Fibroblast of lung (primary cell): ENCODE results near the gene ANKRD28. TPM values are rescaled to one million over a fixed set of nuclear protein-coding genes. Genes with fewer than 3 reads are reported as not detected.

Experiments used
- DNase-seq, 2 donors: peaks; one replicate each; pipeline versions ENCODE4 v3.0.0 to v3.0.0-alpha.2; 2010; ENCODE audit warnings: low read depth in 2 of 2
- H2AFZ ChIP-seq: 2 replicates; pipeline ENCODE4 v1.5.1; 2012; ENCODE audit warnings: low read length, control low read depth, inconsistent platforms
- H3K27ac ChIP-seq: 2 replicates; pipeline ENCODE4 v1.5.1; 2011; ENCODE audit warnings: low read length, control low read depth; ENCODE audit not compliant: insufficient read depth
- H3K27me3 ChIP-seq: 2 replicates; pipeline ENCODE4 v1.5.1; 2011; ENCODE audit warnings: mild to moderate bottlenecking, low read length; ENCODE audit not compliant: control insufficient read depth, insufficient read depth
- H3K36me3 ChIP-seq: 2 replicates; pipeline ENCODE4 v1.5.1; 2011; ENCODE audit warnings: low read length; ENCODE audit not compliant: control insufficient read depth, insufficient read depth
- H3K4me1 ChIP-seq: 2 replicates; pipeline ENCODE4 v1.5.1; 2011; ENCODE audit warnings: low read length; ENCODE audit not compliant: control insufficient read depth, insufficient read depth; ENCODE audit errors: extremely low read depth
- H3K4me2 ChIP-seq: 2 replicates; pipeline ENCODE4 v1.5.1; 2011; ENCODE audit warnings: low read length, control low read depth; ENCODE audit not compliant: insufficient read depth; ENCODE audit errors: extremely low read depth
- H3K4me3 ChIP-seq, 4 experiments: fragments of 200-600 bp in 1 of 4; sonication (generic) in 1 of 4; replicated peaks in 1 of 4; 2 replicates each; pipeline ENCODE4 v1.5.1; 2011 to 2016; ENCODE audit warnings: low read length in 4 of 4, low read depth in 3 of 4, mild to moderate bottlenecking in 3 of 4, control low read depth in 2 of 4, inconsistent platforms in 1 of 4, mixed read lengths in 1 of 4; ENCODE audit not compliant: insufficient read depth in 1 of 4; ENCODE audit errors: control extremely low read depth in 1 of 4
- H3K79me2 ChIP-seq: 2 replicates; pipeline ENCODE4 v1.5.1; 2012; ENCODE audit warnings: mild to moderate bottlenecking, low read length, inconsistent platforms; ENCODE audit not compliant: control insufficient read depth, insufficient read depth
- H3K9ac ChIP-seq: 2 replicates; pipeline ENCODE4 v1.5.1; 2011; ENCODE audit warnings: mild to moderate bottlenecking, low read length, control low read depth; ENCODE audit not compliant: insufficient read depth
- H3K9me3 ChIP-seq: 2 replicates; pipeline ENCODE4 v1.5.1; 2012; ENCODE audit warnings: low read depth, low read length; ENCODE audit not compliant: control insufficient read depth, insufficient read depth
- H4K20me1 ChIP-seq: 2 replicates; pipeline ENCODE4 v1.5.1; 2011; ENCODE audit warnings: low read length; ENCODE audit not compliant: control insufficient read depth, insufficient read depth; ENCODE audit errors: extremely low read depth
- EZH2 ChIP-seq: IDR thresholded peaks from 2 replicates; pipeline ENCODE4 v1.5.1; 2012; ENCODE audit warnings: low read length, control low read depth, mild to moderate bottlenecking; ENCODE audit errors: missing control alignments
- polyA plus RNA-seq, 2 donors: library from polyadenylated mRNA; depleted of rRNA in 1 of 2; stranded (reverse) in 1 of 2; unstranded in 1 of 2; fragments of >200 nt; gene quantifications; 2 replicates each; pipeline ENCODE4 v1.2.1, GENCODE V29; 2011 to 2012; ENCODE audit warnings: missing spikeins in 1 of 2
- total RNA-seq: library from RNA; depleted of rRNA; stranded (reverse); fragments of >200 nt; gene quantifications from 2 replicates; pipeline ENCODE4 v1.2.1, GENCODE V29; 2014
- TF ChIP-seq, protein P1 (sequence below), 2 donors: IDR thresholded peaks in 1 of 2; conservative IDR thresholded peaks in 1 of 2; 1 replicate in 1 of 2; 2 replicates in 1 of 2; pipeline ENCODE4 v1.5.1; 2011 to 2012; ENCODE audit warnings: low read length in 2 of 2, control low read depth in 1 of 2, inconsistent platforms in 1 of 2, low read depth in 1 of 2, mild to moderate bottlenecking in 1 of 2

Gene ANKRD28
- total and polyA plus RNA-seq, 2 donors (not counting 1 experiment from before 2014, with no cell fraction given): 82.3 to 222 TPM

DNA sequence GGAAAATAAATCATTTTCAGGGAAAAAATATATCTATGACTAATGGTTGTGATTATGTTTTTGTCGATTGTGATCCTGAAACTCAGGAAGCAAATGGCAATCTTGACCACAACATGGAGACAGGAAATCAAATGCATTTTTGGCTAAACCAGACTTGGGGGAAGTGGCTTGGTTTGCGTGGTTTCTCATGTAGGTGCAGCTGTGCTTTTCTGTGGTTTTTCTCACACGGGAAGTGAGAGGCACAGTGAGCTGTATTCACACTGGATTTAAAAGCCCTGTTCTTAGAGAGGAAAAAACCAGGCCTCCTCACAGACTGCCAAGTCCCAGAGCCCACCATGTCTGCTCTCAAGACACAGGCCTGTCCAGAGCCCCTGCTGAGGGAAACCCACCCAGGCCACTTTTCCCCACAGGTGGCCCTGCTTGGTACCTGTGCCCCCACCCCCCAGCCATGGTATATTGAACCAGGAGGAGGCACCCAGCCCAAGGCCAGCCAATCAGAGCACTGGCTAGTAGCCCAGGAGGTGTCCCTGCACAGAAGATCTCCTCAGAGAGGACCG is 150.1 kb downstream of the ANKRD28 start:
- Histone ChIP-seq H3K79me2 (no peaks in the 10 kb centered on the region), H3K4me3 (no peak overlapping the region), H3K36me3 (no peaks in the 10 kb centered on the region), H3K27ac (peak overlapping the region; percentile 91), H4K20me1 (no peaks in the 10 kb centered on the region), H3K27me3 (no peaks in the 10 kb centered on the region), H3K9me3 (no peaks in the 10 kb centered on the region), H3K4me1 (peaks cover 28% of the 10 kb centered on the region), H2AFZ (no peak overlapping the region), H3K4me2 (peak overlapping the region; percentile 13), H3K9ac (peak overlapping the region; percentile 50)
- TF ChIP-seq EZH2: no peak
- TF ChIP-seq, protein P1, sequence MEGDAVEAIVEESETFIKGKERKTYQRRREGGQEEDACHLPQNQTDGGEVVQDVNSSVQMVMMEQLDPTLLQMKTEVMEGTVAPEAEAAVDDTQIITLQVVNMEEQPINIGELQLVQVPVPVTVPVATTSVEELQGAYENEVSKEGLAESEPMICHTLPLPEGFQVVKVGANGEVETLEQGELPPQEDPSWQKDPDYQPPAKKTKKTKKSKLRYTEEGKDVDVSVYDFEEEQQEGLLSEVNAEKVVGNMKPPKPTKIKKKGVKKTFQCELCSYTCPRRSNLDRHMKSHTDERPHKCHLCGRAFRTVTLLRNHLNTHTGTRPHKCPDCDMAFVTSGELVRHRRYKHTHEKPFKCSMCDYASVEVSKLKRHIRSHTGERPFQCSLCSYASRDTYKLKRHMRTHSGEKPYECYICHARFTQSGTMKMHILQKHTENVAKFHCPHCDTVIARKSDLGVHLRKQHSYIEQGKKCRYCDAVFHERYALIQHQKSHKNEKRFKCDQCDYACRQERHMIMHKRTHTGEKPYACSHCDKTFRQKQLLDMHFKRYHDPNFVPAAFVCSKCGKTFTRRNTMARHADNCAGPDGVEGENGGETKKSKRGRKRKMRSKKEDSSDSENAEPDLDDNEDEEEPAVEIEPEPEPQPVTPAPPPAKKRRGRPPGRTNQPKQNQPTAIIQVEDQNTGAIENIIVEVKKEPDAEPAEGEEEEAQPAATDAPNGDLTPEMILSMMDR (conservative IDR thresholded peaks at IDR 0.05 in 1 of 2, IDR thresholded peaks at IDR 0.05 in 1 of 2; ENCODE audit: low read depth in 1 of 2, low read length in 2 of 2): no peak
- peak; percentile 91 to 99 for DNase-seq

DNA sequence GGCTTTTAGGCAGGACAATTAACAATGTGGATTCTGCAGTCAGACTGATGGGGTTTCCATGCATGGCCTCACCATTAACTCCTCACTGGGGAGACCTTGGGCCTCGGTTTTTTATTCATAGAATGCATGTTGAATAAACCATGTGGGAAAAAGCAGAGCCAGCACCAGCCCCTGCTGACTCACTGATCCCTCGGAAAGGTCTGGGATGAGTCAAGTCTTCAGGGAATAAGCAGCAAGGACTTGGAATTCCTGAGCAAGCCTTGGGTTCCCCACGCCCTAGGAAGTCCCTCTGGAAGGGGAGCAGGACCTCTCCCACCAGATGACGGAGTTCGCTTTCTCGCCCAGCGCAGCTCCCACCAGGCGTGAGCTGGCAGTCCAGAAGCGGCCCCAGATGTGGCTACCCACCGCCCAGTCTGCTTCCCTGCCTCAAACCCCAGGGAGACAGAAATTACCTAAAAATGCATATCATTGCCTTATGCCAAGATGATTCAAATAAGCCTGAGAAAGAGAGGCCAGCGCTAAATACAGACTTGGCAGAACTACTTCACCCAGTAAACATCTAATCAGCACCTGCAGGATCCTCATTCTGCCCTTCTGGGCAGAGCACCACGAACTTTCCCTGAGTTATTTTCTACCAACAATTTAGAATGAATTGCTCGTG is 150.8 kb downstream of the ANKRD28 start:
- TF ChIP-seq EZH2: no peak
- peak overlapping the region in 2 of 4 experiments; percentile 9 to 15 for H3K4me3 ChIP-seq
- no peaks in the 10 kb centered on the region for H3K27me3 ChIP-seq
- H4K20me1 ChIP-seq: no peaks in the 10 kb centered on the region
- peak; percentile 99 to 100 for DNase-seq
- peak overlapping the region; percentile 50 for H3K9ac ChIP-seq
- H3K27ac ChIP-seq: peak overlapping the region; percentile 91
- H3K36me3 ChIP-seq: no peaks in the 10 kb centered on the region
- peaks cover 28% of the 10 kb centered on the region for H3K4me1 ChIP-seq
- H3K4me2 ChIP-seq: peak overlapping the region; percentile 51
- no peaks in the 10 kb centered on the region for H3K79me2 ChIP-seq
- no peaks in the 10 kb centered on the region for H3K9me3 ChIP-seq
- H2AFZ ChIP-seq: no peak overlapping the region

DNA sequence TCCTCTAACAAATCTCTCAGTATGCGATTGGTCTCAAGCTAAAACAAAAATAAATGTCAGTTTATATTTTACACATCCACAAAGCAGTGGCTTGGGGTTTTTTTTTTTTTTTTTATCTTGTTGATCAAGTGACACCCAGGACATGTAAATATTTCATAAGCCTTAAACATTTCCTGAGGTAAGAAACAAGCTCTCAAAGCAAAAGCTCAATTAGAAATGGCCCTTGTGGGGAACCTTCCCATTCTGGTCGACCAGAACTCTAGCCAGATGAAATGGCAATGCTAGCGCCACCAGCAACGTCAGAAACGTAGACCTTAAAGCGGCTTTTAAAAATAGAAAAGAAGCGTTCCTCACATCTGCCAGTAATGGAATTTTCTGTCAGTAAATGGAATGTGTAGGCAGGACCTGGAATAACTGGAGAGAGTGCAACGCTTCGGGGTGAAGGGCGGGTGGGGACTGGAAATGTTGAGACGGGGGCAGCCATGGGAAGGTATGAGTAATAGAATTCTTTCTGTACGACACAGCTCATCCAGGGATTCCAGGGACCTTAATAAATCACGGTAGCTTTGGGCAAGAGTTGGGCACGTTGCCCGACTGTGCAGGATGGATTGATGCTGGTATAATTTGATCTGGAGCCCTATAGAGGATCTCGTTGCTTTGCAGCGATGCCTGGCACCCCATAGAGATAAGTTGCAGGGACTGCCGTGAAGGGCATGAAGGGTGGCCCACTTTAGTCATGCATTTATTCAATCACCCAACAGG is 151.9 kb downstream of the ANKRD28 start:
- peak overlapping the region; percentile 47 for H3K9ac ChIP-seq
- peak; percentile 81 to 98 for DNase-seq

More for the DNA sequence above, 151.9 kb downstream of the ANKRD28 start:
- Histone ChIP-seq H3K4me1 (peaks cover 28% of the 10 kb centered on the region), H3K27ac (peak overlapping the region; percentile 91), H3K36me3 (no peaks in the 10 kb centered on the region), H3K4me2 (peak overlapping the region; percentile 51), H3K79me2 (no peaks in the 10 kb centered on the region), H3K4me3 (no peak overlapping the region), H3K27me3 (no peaks in the 10 kb centered on the region), H2AFZ (no peak overlapping the region), H4K20me1 (no peaks in the 10 kb centered on the region), H3K9me3 (no peaks in the 10 kb centered on the region)
- no peak for TF ChIP-seq EZH2
- TF ChIP-seq, protein P1 (conservative IDR thresholded peaks at IDR 0.05 in 1 of 2, IDR thresholded peaks at IDR 0.05 in 1 of 2; ENCODE audit: low read depth in 1 of 2, low read length in 2 of 2): no peak
